PC-3 (cell line): Measurements from ENCODE around the gene H2BK1.

Source experiments
- CTCF ChIP-seq: fragments of 300-600 bp; sonication (generic); conservative IDR thresholded peaks from 2 replicates; pipeline ENCODE4 v1.5.1; 2017; ENCODE audit warnings: antibody characterized with exemption, low read depth, mild to moderate bottlenecking, low read length
- EZH2 ChIP-seq: fragments of 300-600 bp; sonication (generic); IDR thresholded peaks from one replicate; pipeline ENCODE4 v1.6.1; 2017; ENCODE audit warnings: antibody characterized with exemption, mild to moderate bottlenecking, low read length; ENCODE audit not compliant: unreplicated experiment
- EZH2phosphoT487 ChIP-seq: fragments of 300-600 bp; sonication (generic); IDR thresholded peaks from 2 replicates; pipeline ENCODE4 v1.6.1; 2018; ENCODE audit warnings: mild to moderate bottlenecking, antibody characterized with exemption, low read length, borderline replicate concordance

- TF ChIP-seq CTCF: no peak
- no peak for TF ChIP-seq EZH2phosphoT487
- TF ChIP-seq EZH2: no peak
Observed at GRCh38 chr7:151209588-151209987, 700 bp downstream of the H2BK1 start.
